HG02840 (cell line): Measurements from ENCODE around the gene LARP4B.

Source experiments
- ATAC-seq: cut with Tn5 transposase; IDR thresholded peaks from one replicate; pipeline ENCODE4 v1.9.1; 2021; ENCODE audit warnings: mild to moderate bottlenecking, moderate library complexity, moderate number of reproducible peaks; ENCODE audit not compliant: unreplicated experiment, low FRiP score

Gene LARP4B

DNA sequence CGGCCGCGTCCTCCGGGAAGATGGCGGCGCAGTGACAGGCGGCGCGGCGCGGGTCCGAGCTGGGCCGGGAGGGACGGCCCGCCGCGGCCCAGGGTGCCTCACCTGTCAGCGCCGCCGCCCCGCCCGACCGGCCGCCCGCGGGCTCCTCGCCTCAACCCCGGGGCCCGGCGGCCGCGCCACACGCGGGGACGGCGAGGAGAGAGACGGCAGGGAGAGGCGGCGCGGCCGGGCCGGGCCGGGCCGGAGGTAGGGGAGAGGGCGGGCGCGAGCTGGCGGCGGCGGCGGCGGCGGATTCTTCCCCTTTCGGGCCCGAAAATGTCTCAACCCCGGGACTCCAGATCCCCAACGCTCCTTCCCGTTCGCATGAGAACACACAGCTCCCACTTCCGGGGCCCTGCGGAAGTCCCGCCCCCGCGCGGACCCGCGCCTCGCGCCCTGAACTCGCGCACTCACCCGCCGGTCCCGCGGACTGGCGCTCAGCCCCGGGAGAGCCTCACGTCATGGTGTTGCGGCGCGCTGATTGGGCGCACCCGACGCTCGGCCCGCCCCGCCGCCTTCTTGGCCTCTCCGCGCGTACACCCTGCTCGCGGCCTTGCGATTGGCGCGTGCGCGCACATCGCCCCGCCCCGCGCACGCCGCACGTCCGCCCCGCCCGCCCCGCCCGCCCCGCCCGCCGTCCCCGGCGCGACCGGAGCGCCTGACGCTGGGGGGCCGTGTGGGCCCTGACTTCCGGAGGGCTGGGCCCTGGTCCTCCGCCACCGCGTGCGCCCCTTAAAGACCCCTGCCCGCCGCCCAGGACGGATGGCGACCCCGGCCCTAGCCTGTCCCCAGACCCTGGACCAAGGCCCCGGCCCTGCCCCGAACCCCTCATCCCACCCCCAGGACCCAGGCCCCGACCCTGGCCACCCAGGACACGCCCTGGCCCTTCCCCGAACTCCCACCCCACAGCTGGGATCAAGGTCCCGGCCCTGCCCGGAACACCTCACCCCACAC lies at the start of gene LARP4B:
LARP4B (minus strand) TSS at position 380 of the 993 bp plus-strand sequence. CDS start 45,984 bp downstream, outside the sequence.
- peak; percentile 89 for ATAC-seq

- ATAC-seq: no peak
Measured at GRCh38 chr10:980468-981093, 49.1 kb upstream of the LARP4B start.

DNA sequence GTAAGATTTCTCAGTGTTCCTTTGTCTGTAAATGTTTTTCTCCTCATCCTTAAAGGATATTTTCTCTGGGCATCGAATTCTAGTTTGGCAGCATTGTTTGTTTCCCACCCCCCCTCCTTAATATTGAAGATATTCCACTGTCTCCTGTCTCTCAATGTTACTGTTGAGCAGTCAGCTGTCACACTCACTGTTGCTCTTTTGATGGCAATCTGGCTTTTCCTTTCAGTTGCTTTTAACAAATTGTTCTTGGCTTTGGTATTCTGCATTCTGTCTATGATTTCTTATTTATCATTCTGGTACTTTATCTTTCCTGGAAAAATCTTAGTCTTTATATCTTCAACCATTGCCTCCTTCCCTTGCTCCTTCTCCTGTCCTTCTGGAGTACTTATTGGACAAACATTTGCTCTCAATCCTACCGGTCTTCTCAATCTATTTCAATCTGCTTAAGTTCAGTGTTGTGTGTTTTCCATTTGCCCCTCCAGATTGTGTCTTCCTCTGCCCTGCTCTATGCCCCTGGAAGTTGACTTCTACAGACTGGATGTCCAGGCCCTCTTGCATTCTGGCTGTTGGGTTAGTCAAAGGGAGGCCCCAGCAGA lies 47.4 kb upstream of the LARP4B start:
- no peak for ATAC-seq

- no peak for ATAC-seq
Measured at GRCh38 chr10:976316-976715, 44.8 kb upstream of the LARP4B start.

DNA sequence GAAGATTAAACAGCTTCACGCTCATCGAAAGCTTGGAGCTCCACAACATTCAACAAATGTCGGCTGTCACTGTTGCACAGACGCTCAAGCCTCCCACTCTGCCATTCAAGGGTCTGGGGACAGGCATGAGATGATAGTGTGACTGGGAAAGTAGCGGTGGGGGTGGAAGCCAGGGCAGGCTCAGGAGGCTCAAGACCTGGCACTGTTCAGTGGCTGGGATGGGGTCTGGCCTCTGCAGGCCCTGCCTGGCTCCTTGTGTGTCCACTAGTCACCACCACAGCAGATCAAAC lies 43.2 kb upstream of the LARP4B start:
- no peak for ATAC-seq

DNA sequence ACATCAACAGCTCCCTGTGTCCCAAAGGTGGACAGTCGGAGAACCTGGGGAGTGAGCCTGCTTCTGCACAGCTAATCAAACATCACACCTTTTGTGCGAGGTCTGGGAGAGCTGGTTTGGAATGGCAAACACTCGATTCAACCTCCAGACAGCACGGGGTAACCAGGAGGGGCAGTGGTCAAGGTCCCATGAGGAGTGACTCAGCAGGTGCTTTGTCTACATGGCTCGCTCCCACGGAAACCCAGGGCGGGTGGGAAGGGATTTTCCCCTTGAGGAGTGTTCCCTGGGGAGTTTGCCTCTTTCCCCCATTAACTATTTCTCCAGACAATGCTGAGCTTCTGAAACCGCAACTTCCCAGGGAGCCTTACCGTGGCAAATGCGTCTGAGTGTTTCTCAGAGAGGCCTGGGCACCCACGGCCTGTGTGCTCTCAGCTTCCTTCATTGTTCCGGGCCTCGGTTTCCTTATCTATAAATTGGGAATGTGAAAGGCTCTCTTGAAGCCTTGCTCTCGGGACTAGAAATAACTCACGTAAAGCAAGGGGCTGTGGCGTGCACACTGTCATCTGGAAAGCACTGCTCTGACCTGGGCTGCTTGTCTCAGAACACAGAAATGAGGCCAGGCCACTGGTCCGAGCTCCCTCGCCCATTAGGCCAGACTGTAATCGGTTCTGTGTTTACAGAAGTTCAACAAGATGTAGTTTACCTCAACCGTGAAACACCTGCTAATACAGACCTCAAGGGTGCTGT lies 42.7 kb upstream of the LARP4B start:
- no peak for ATAC-seq

DNA sequence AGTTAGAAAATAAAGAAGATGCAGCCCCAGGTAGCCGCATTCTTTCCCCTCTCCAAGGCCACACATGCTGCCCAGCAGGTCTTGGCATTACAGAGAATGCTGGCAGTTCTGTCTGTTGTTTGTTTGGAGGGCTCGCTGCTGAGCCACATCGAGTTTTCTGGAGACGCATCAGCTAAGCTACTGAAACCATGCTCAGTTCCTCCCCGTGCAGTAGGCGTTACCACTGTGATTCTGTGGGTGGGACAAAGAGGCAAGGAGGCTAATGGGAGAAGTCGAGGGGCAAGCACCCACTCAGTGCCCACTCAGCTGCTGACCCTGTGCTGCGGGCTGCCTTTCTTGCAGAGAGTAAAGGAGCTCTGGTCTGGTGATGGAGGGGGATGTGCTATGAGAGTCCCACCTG lies 41.3 kb upstream of the LARP4B start:
- ATAC-seq: no peak

DNA sequence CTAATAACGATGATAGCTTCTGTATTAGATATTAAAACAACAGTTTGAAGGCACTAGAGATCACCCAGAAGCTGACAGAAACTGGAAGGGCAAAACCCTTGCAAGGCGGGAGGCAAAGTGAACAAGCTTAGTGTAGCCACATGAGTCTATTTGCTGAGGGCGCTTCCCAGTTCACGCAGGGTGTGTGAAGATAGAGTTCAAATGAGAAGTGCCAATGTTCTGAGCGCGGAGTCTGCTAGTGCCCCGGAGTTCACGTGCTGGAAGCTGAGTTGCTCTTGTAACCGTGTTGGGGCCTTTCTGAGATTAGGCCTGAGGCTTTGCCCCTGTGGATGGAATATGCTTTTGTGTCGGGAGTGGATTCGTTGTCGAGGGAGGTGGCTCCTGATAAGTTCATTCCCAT lies 40.1 kb upstream of the LARP4B start:
- ATAC-seq: no peak

- ATAC-seq: no peak
Measured at GRCh38 chr10:971150-971542, 39.6 kb upstream of the LARP4B start.

DNA sequence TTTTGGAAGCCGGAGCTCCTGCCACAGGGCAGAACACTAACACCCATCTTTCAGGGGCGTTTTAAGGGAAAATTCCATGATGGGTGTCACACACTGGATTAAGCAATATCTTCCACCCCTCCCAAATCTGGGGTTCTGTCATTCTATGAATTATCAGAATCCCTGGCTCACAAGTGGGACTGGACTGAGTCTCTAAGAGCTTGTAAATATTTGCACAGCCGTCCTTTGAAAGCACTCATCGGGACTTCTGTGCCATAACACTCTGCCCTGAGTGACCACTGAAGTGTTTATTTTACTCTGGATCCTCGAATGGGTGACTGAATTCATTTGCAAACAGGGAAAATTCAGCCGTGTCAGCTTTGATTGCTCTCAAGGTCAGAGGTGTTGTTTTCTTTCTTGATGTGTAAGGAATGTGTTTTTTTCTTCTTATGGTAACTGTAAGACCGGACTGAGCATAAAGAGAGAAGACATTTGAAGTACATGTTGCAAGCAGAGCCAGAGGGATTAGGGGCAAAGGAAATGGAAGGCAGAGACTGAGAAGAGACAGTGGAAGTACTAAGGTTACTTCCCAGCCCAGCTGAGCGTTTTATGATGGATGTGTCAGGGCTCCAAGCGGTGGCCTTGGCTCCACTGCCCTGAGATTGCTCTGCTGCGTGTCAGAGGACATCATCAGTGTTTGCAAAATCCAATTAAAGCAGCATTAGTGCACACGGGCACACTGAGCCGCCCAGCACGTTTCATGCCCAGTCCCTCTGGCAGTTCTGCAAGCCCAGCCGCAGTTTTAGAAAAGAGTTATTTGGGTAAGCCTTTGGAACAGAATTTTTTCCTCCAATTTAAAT lies 39.0 kb upstream of the LARP4B start:
- ATAC-seq: no peak

- ATAC-seq: no peak
Measured at GRCh38 chr10:969473-970150, 38.1 kb upstream of the LARP4B start.

DNA sequence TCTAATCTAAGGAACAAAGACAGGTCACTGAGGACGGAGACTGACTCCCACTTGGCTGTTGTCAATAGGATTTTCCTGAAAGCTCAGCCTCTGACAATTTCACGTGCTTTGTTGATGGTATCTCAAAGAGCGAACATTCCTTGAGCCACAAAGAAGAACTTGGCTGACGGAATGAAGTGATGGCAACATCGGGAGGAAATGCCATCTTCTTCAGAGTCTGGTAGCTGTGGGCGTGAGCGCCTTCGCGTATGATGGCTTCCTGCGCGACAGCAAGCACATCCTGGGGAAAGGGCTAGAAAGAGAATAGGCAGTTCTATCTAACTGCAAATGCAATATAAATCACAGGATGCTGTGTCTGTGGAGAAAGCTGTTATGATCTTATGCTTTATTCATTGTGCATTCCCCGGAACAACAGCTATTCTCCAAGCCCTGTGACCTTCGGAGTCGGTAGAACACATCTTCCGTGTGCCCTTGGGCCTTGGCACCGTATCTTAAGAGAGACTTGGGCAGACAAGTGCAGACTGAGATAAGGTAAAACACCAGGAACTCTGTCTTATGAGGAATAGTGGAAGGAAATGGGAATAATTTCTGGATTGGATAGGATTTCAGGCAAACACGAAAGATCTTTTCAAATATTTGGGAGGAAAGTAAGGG lies 37.2 kb upstream of the LARP4B start:
- ATAC-seq: no peak

DNA sequence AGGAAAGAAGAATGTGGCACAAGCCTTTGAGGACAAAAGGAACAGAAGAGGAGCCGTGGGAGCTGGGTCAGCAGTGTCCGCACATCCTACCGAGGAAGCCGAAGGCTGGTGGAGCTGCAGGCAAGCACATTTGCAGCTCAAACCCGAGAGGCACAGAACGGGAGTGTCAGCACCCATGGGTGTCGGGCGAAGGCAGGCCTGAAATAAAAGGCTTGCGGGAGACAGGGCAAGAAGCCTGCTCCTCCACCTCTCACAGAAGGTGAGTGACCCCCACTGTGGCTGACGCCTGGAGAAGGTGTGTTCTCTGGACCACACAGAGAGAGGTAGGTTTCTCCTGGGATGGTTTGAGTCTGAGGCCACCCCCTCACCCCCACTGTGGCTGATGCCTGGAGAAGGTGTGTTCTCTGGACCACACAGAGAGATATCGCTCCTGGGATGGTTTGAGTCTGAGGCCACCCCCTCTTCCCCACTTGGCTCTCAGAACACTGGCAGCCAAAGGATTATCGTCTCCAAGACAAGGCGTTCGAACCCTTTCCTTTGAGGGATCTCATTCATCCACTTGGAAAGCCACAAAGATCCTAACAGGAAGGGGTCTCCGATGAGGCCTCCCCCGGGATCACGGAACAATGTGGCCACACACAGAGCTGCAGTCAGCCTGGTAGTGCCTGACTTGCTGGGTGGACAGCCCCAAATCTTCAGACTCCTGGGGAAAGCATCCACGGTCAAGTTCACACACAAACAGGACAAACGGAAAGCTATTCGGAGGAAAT lies 35.1 kb upstream of the LARP4B start:
- ATAC-seq: no peak

GRCh38 chr10:964988-965417 lies 33.5 kb upstream of the LARP4B start:
- ATAC-seq: no peak

GRCh38 chr10:964321-964987 lies 32.9 kb upstream of the LARP4B start:
- no peak for ATAC-seq

- ATAC-seq: no peak
Measured at GRCh38 chr10:963655-964054, 32.1 kb upstream of the LARP4B start.

GRCh38 chr10:963186-963585 lies 31.7 kb upstream of the LARP4B start:
- no peak for ATAC-seq

DNA sequence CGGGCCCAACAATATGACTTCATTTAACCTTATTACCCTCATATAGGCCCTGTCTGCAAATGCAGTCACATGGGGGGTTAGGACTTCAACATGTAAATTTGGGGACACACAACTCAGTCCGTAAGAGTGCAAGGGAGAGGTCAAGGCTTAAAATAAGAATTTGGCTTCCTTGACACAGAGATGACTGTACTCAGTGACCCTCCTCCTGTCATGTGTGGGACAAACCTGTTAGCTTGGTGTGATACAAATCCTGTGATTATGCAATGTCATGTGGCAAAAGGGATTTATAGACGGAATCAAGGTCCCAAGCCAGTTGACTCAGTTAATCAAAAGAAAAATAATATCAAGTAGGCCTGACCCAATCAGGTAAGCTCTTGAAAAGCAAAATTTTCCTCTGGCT lies 30.8 kb upstream of the LARP4B start:
- ATAC-seq: no peak
